Measurements from ENCODE around the gene PKP4.

DNA sequence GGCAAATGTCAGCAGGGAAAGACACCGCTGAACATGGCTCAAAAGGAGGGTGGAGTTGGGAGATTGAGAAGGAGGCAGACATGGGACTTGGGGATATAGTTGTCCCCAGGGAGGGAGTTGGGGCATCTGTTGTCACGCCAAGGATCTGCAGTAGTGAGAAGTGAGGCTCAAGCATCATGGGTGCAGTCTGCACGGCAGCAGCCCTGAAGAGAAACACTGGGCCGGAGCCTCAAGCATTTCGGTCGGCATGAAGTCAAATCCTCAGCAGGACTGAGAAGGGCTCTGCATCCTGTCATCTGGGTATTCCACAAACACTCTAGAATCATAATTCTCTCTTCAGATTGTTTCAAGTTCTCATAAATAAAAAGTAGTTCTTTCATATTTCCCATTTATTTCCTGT is 205.7 kb downstream of the PKP4 start:
- TF ChIP-seq TAF1 (IDR thresholded peaks at IDR 0.05; ENCODE audit: borderline replicate concordance, insufficient read depth, low read length), result no peak
- TF ChIP-seq POLR2AphosphoS5 (IDR thresholded peaks at IDR 0.05; ENCODE audit: low read depth, low read length), result no peak
- TF ChIP-seq, protein P1, sequence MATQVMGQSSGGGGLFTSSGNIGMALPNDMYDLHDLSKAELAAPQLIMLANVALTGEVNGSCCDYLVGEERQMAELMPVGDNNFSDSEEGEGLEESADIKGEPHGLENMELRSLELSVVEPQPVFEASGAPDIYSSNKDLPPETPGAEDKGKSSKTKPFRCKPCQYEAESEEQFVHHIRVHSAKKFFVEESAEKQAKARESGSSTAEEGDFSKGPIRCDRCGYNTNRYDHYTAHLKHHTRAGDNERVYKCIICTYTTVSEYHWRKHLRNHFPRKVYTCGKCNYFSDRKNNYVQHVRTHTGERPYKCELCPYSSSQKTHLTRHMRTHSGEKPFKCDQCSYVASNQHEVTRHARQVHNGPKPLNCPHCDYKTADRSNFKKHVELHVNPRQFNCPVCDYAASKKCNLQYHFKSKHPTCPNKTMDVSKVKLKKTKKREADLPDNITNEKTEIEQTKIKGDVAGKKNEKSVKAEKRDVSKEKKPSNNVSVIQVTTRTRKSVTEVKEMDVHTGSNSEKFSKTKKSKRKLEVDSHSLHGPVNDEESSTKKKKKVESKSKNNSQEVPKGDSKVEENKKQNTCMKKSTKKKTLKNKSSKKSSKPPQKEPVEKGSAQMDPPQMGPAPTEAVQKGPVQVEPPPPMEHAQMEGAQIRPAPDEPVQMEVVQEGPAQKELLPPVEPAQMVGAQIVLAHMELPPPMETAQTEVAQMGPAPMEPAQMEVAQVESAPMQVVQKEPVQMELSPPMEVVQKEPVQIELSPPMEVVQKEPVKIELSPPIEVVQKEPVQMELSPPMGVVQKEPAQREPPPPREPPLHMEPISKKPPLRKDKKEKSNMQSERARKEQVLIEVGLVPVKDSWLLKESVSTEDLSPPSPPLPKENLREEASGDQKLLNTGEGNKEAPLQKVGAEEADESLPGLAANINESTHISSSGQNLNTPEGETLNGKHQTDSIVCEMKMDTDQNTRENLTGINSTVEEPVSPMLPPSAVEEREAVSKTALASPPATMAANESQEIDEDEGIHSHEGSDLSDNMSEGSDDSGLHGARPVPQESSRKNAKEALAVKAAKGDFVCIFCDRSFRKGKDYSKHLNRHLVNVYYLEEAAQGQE (IDR thresholded peaks at IDR 0.05; ENCODE audit: insufficient read depth in 1 of 2, low read depth in 2 of 2, low read length in 2 of 2), result no peak
